H1 (cell line): Measurements from ENCODE around the gene LYZL4. TPM values are rescaled to one million over a fixed set of nuclear protein-coding genes. Genes with fewer than 3 reads are reported as not detected.

Source experiments
- CTCF ChIA-PET: fragments of 300-600 bp; sonication (Branson Sonifier 250); formaldehyde crosslinking; loops from one replicate; lab custom pipeline; 2021; ENCODE audit not compliant: partially characterized antibody; lab: Charles Lee
- POLR2A ChIA-PET: fragments of 300-600 bp; sonication (Branson Sonifier 250); formaldehyde crosslinking; loops from one replicate; lab custom pipeline; 2021; ENCODE audit warnings: inconsistent platforms; ENCODE audit not compliant: partially characterized antibody; lab: Charles Lee
- DNase-seq, 2 experiments: peaks; one replicate each; pipeline versions ENCODE4 v3.0.0 to v3.0.0-alpha.2; 2010 to 2022; ENCODE audit warnings: low spot score in 2 of 2, low read depth in 1 of 2, mixed read lengths in 1 of 2
- FAIRE-seq: peaks from 2 replicates; lab custom pipeline; 2011; peaks lifted over from hg19 to GRCh38; lab: Jason Lieb, UNC
- H2AFZ ChIP-seq: 2 replicates; pipeline ENCODE4 v1.8.1; 2012; ENCODE audit warnings: low read length, inconsistent platforms
- H2AK5ac ChIP-seq: 2 replicates; pipeline ENCODE4 v1.6.1; 2013; ENCODE audit warnings: low read depth, low read length
- H2BK120ac ChIP-seq: replicated peaks from 2 replicates; pipeline ENCODE3; 2013; ENCODE audit warnings: low read depth, low read length, inconsistent platforms
- H2BK12ac ChIP-seq: 2 replicates; pipeline ENCODE4 v1.6.1; 2013; ENCODE audit warnings: low read depth, low read length
- H2BK15ac ChIP-seq: 2 replicates; pipeline ENCODE4 v1.6.1; 2013; ENCODE audit warnings: low read length
- H2BK20ac ChIP-seq: 2 replicates; pipeline ENCODE4 v1.6.1; 2013; ENCODE audit warnings: low read length
- H2BK5ac ChIP-seq: 2 replicates; pipeline ENCODE4 v1.6.1; 2013; ENCODE audit warnings: low read depth, low read length
- H3K14ac ChIP-seq: 2 replicates; pipeline ENCODE4 v1.6.1; 2013; ENCODE audit warnings: inconsistent platforms; ENCODE audit not compliant: insufficient read length
- H3K18ac ChIP-seq: 2 replicates; pipeline ENCODE4 v1.6.1; 2013; ENCODE audit warnings: low read length; ENCODE audit errors: extremely low read depth
- H3K23ac ChIP-seq: 2 replicates; pipeline ENCODE4 v1.6.1; 2013; ENCODE audit warnings: inconsistent platforms; ENCODE audit not compliant: insufficient read length
- H3K23me2 ChIP-seq: 2 replicates; pipeline ENCODE4 v1.6.1; 2013; ENCODE audit warnings: low read depth, low read length
- H3K27ac ChIP-seq: 2 replicates; pipeline ENCODE4 v1.6.1; 2011; ENCODE audit warnings: low read depth, low read length, inconsistent platforms
- H3K27me3 ChIP-seq, 4 experiments: replicated peaks in 1 of 4; 1 replicate in 1 of 4; 2 replicates in 3 of 4; pipeline versions ENCODE4 v1.6.1 to v1.8.1; 2011 to 2013; ENCODE audit warnings: low read length in 3 of 4, mild to moderate bottlenecking in 3 of 4, inconsistent platforms in 2 of 4, mixed read lengths in 2 of 4, moderate library complexity in 1 of 4; ENCODE audit not compliant: control insufficient read depth in 3 of 4, insufficient read depth in 3 of 4; ENCODE audit errors: extremely low read depth in 1 of 4
- H3K36me3 ChIP-seq, 4 experiments: 2 replicates each; pipeline versions ENCODE4 v1.6.1 to v1.8.1; 2011 to 2013; ENCODE audit warnings: mild to moderate bottlenecking in 4 of 4, low read length in 3 of 4, moderate library complexity in 2 of 4, control low read depth in 1 of 4, inconsistent platforms in 1 of 4; ENCODE audit not compliant: insufficient read depth in 4 of 4, control insufficient read depth in 2 of 4
- H3K4ac ChIP-seq: replicated peaks from 2 replicates; pipeline ENCODE3; 2013; ENCODE audit warnings: low read length, low read depth, mixed read lengths, inconsistent platforms; ENCODE audit not compliant: insufficient read length
- H3K4me1 ChIP-seq, 4 experiments: replicated peaks in 1 of 4; 1 replicate in 1 of 4; 2 replicates in 3 of 4; pipeline versions ENCODE4 v1.6.1 to v1.8.1; 2011 to 2013; ENCODE audit warnings: low read length in 3 of 4, inconsistent platforms in 2 of 4, mixed read lengths in 1 of 4; ENCODE audit not compliant: insufficient read depth in 4 of 4, control insufficient read depth in 3 of 4
- H3K4me2 ChIP-seq, 2 experiments: 2 replicates each; pipeline versions ENCODE4 v1.6.1 to v1.8.1; 2011 to 2013; ENCODE audit warnings: low read depth in 2 of 2, low read length in 2 of 2, control low read depth in 1 of 2, inconsistent platforms in 1 of 2, mild to moderate bottlenecking in 1 of 2; ENCODE audit not compliant: insufficient read depth in 1 of 2
- H3K4me3 ChIP-seq, 4 experiments: fragments of 200-600, 300-600 bp in 1 of 4; sonication (generic), shearing (Covaris generic), sonication (Bioruptor Twin) in 1 of 4; 2 replicates each; pipeline versions ENCODE4 v1.5.1 to v1.8.1; 2011 to 2016; ENCODE audit warnings: low read length in 4 of 4, low read depth in 3 of 4, control low read depth in 2 of 4, inconsistent platforms in 2 of 4, mild to moderate bottlenecking in 2 of 4, mixed read lengths in 1 of 4, moderate library complexity in 1 of 4; ENCODE audit not compliant: insufficient read depth in 2 of 4; ENCODE audit errors: extremely low read depth in 1 of 4
- H3K56ac ChIP-seq: replicated peaks from 2 replicates; pipeline ENCODE3; 2013; ENCODE audit warnings: low read depth, mild to moderate bottlenecking, mixed read lengths, low read length, inconsistent platforms; ENCODE audit not compliant: insufficient read length
- H3K79me1 ChIP-seq: 2 replicates; pipeline ENCODE4 v1.6.1; 2013; ENCODE audit warnings: low read depth, low read length, control low read depth
- H3K79me2 ChIP-seq, 2 experiments: 2 replicates each; pipeline versions ENCODE4 v1.6.1 to v1.8.1; 2012 to 2013; ENCODE audit warnings: low read length in 2 of 2, mild to moderate bottlenecking in 2 of 2, inconsistent platforms in 1 of 2; ENCODE audit not compliant: insufficient read depth in 2 of 2, control insufficient read depth in 1 of 2
- H3K9ac ChIP-seq, 4 experiments: replicated peaks in 1 of 4; 1 replicate in 1 of 4; 2 replicates in 3 of 4; pipeline versions ENCODE4 v1.6.1 to v1.8.1; 2011 to 2013; ENCODE audit warnings: low read depth in 3 of 4, low read length in 3 of 4, control low read depth in 2 of 4, mild to moderate bottlenecking in 2 of 4, moderate library complexity in 2 of 4, inconsistent platforms in 1 of 4; ENCODE audit errors: extremely low read depth in 1 of 4
- H3K9me3 ChIP-seq, 2 experiments: 2 replicates each; pipeline versions ENCODE4 v1.6.1 to v1.8.1; 2012 to 2013; ENCODE audit warnings: mild to moderate bottlenecking in 2 of 2, moderate library complexity in 2 of 2, control low read depth in 1 of 2, inconsistent platforms in 1 of 2, low read depth in 1 of 2, low read length in 1 of 2, mixed read lengths in 1 of 2; ENCODE audit not compliant: insufficient read depth in 2 of 2
- H4K20me1 ChIP-seq, 2 experiments: replicated peaks in 1 of 2; 2 replicates each; pipeline versions ENCODE3 to v1.8.1; 2011 to 2013; ENCODE audit warnings: inconsistent platforms in 2 of 2, low read length in 2 of 2, mild to moderate bottlenecking in 1 of 2; ENCODE audit not compliant: insufficient read depth in 2 of 2, control insufficient read depth in 1 of 2
- H4K5ac ChIP-seq: 2 replicates; pipeline ENCODE4 v1.6.1; 2013; ENCODE audit warnings: low read length, low read depth, mixed read lengths, inconsistent platforms; ENCODE audit not compliant: insufficient read length
- H4K8ac ChIP-seq: 2 replicates; pipeline ENCODE4 v1.8.0; 2013; ENCODE audit warnings: mild to moderate bottlenecking, moderate library complexity, low read length, inconsistent platforms; ENCODE audit not compliant: insufficient read depth; ENCODE audit errors: extremely low read depth
- H4K91ac ChIP-seq: replicated peaks from 2 replicates; pipeline ENCODE3; 2013; ENCODE audit warnings: low read length, mixed read lengths, inconsistent platforms; ENCODE audit not compliant: insufficient read length
- ASH2L ChIP-seq: fragments of 200-600, 300-600 bp; sonication (generic); IDR thresholded peaks from one replicate; pipeline ENCODE4 v1.7.1; 2017; ENCODE audit warnings: low read length
- BRCA1 ChIP-seq: IDR thresholded peaks from 2 replicates; pipeline ENCODE4 v1.6.1; 2012; ENCODE audit warnings: low read depth, low read length, improper control_type of control experiment
- CBX5 ChIP-seq: fragments of 300-800, 300-1000 bp; sonication (generic); IDR thresholded peaks from 2 replicates; pipeline ENCODE4 v1.7.1; 2016; ENCODE audit warnings: antibody characterized with exemption, low read length, low read depth
- CTBP2 ChIP-seq: IDR thresholded peaks from 2 replicates; pipeline ENCODE4 v1.7.0; 2011; ENCODE audit warnings: borderline replicate concordance, mild to moderate bottlenecking, moderate library complexity, mixed read lengths, low read length; ENCODE audit not compliant: insufficient read depth, insufficient read length
- GABPA ChIP-seq: IDR thresholded peaks from 2 replicates; pipeline ENCODE4 v1.6.1; 2011; ENCODE audit warnings: mild to moderate bottlenecking, low read length, moderate library complexity, borderline replicate concordance; ENCODE audit not compliant: insufficient read depth
- GTF2F1 ChIP-seq: IDR thresholded peaks from 2 replicates; pipeline ENCODE4 v1.6.1; 2012; ENCODE audit warnings: low read depth, low read length, improper control_type of control experiment, borderline replicate concordance
- HDAC6 ChIP-seq: IDR thresholded peaks from one replicate; pipeline ENCODE4 v1.7.1; 2012; ENCODE audit warnings: low read depth, mild to moderate bottlenecking, inconsistent platforms, low read length, moderate library complexity
- KDM1A ChIP-seq: fragments of 200-600, 300-600 bp; sonication (generic); IDR thresholded peaks from 2 replicates; pipeline ENCODE4 v1.7.1; 2016; ENCODE audit warnings: mild to moderate bottlenecking, low read length, borderline replicate concordance
- KDM4A ChIP-seq: IDR thresholded peaks from one replicate; pipeline ENCODE4 v1.7.1; 2012; ENCODE audit warnings: low read depth, mild to moderate bottlenecking, moderate library complexity, low read length, inconsistent platforms; ENCODE audit not compliant: severe bottlenecking
- PHF8 ChIP-seq: fragments of 200-600 bp; sonication (generic); conservative IDR thresholded peaks from 2 replicates; pipeline ENCODE4 v1.7.1; 2012; ENCODE audit warnings: low read depth, mild to moderate bottlenecking, inconsistent platforms, low read length, moderate library complexity
- POLR2AphosphoS5 ChIP-seq: IDR thresholded peaks from 2 replicates; pipeline ENCODE4 v1.6.1; 2011; ENCODE audit warnings: low read depth, low read length
- SRF ChIP-seq: IDR thresholded peaks from 2 replicates; pipeline ENCODE4 v1.6.1; 2011; ENCODE audit warnings: mild to moderate bottlenecking, low read depth, low read length, moderate library complexity
- TAF1 ChIP-seq: IDR thresholded peaks from 2 replicates; pipeline ENCODE4 v1.6.1; 2011; ENCODE audit warnings: mild to moderate bottlenecking, low read depth, low read length
- WGBS, 2 experiments: shearing (Covaris generic) in 1 of 2; methylation state at CpG; one replicate each; pipeline versions ENCODE4 v1.1.6 to v1.1.7; 2013 to 2015; ENCODE audit warnings: low lambda C conversion rate in 2 of 2, mixed read lengths in 2 of 2, inconsistent platforms in 1 of 2, low coverage in 1 of 2, missing lambda C conversion rate in 1 of 2; ENCODE audit not compliant: insufficient replicate concordance in 2 of 2, insufficient coverage in 1 of 2, insufficient read length in 1 of 2; ENCODE audit errors: extremely low coverage in 1 of 2, missing lambda C conversion rate in 1 of 2; 5-methylcytosine and 5-hydroxymethylcytosine counted together
- polyA plus RNA-seq, 7 experiments: library from polyadenylated mRNA; depleted of rRNA in 3 of 7; stranded (reverse) in 5 of 7; unstranded in 2 of 7; fragments of >200 nt in 5 of 7; fragments of 200-250 nt in 2 of 7; gene quantifications; 1 replicate in 5 of 7; 2 replicates in 1 of 7; 4 replicates in 1 of 7; pipeline versions ENCODE4 v1.2.1 to v1.2.3, GENCODE V29; 2011 to 2013; ENCODE audit warnings: missing spikeins in 2 of 7, mixed read lengths in 2 of 7
- total RNA-seq: library from RNA; stranded (reverse); fragmentation: NEBNext Ultra II Directional; extraction: Animal tissue kit (Norgen Biotek cat#: 25700); gene quantifications from 2 replicates; pipeline ENCODE4 v1.2.1, GENCODE V29; 2021

Gene LYZL4
- total and polyA plus RNA-seq, 2 of the 8 experiments (the other 6 are each of a cell fraction or from before 2014, with no cell fraction given), result not detected

DNA sequence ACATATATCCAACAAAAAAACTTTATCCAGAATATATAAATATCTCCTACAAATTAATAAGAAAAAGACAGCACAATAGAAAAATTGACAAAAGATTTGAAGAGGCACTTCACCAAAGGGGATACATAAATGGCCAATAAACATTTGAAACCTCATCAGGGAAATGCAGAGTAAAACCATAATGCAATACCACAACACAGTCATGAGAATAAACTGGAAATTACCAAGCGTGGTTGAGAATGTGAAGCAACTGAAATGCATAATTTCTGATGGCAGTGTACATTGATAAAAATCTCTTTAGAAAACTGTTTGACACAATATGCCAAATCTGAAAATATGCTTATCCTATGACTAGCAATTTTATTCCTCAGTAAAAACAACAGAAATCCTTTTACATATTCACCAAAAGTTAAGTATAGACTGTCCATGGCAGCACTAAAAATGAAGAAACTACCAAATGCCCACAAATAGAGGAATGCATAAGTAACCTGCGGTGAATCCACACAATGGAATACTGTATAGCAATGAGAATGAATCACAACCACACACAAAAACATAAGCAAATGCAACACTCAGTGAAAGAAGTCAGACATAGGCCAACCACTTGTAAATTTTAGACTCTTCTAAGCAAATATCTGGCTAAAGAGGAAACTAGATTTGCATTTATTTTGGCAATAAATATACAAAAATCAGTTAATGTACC lies 7.9 kb downstream of the LYZL4 start:
- no peak overlapping the region for H3K27ac ChIP-seq
- H4K5ac ChIP-seq, result no peak overlapping the region
- no peak for FAIRE-seq
- DNase-seq, result no peak
- no peaks in the 10 kb centered on the region for H3K27me3 ChIP-seq
- H2BK15ac ChIP-seq, result no peak overlapping the region
- H3K14ac ChIP-seq, result no peak overlapping the region
- H2BK120ac ChIP-seq, result no peak overlapping the region
- H3K4me2 ChIP-seq, result no peak overlapping the region
- H3K4ac ChIP-seq, result no peak overlapping the region
- ChIA-PET CTCF (no interaction called here), POLR2A (no interaction called here)
- no peak overlapping the region for H3K18ac ChIP-seq
- H2BK5ac ChIP-seq, result no peak overlapping the region
- no peak overlapping the region for H3K9ac ChIP-seq
- no peaks in the 10 kb centered on the region for H3K9me3 ChIP-seq
- H3K4me1 ChIP-seq, result no peaks in the 10 kb centered on the region; a peak in 1 of 7 replicates
- H3K79me1 ChIP-seq, result no peaks in the 10 kb centered on the region
- no peaks in the 10 kb centered on the region for H3K36me3 ChIP-seq
- no peak overlapping the region for H4K91ac ChIP-seq
- H3K23ac ChIP-seq, result no peak overlapping the region
- no peak overlapping the region for H3K4me3 ChIP-seq
- no peak overlapping the region for H2BK12ac ChIP-seq
- no peak overlapping the region for H2AK5ac ChIP-seq
- H4K8ac ChIP-seq, result no peak overlapping the region
- WGBS, 2 experiments, result 95% methylated on average over 2 of the region's 2 CpGs; no CpG with 5 or more reads in 1 of the 2 experiments
- no peak overlapping the region for H2AFZ ChIP-seq
- H4K20me1 ChIP-seq, result no peaks in the 10 kb centered on the region
- no peaks in the 10 kb centered on the region for H3K79me2 ChIP-seq
- no peak overlapping the region for H3K56ac ChIP-seq
- H3K23me2 ChIP-seq, result no peaks in the 10 kb centered on the region
- H2BK20ac ChIP-seq, result no peak overlapping the region
- TF ChIP-seq SRF (no peak), GABPA (no peak), BRCA1 (no peak), KDM4A (no peak), GTF2F1 (no peak), HDAC6 (no peak), TAF1 (no peak), KDM1A (no peak), POLR2AphosphoS5 (no peak), ASH2L (no peak), CTBP2 (no peak), CBX5 (no peak), PHF8 (no peak)
